GM19023 (cell line): Measurements from ENCODE around the gene PTK7.
"Not testable (repeated sequence)": the region's sequence is repeated elsewhere in the genome, so short reads cannot be mapped to it uniquely, and the experiment has no call there.

ENCODE experiments used
- ATAC-seq: cut with Tn5 transposase; IDR thresholded peaks from one replicate; pipeline ENCODE4 v1.9.1; 2021; ENCODE audit warnings: mild to moderate bottlenecking, moderate library complexity; ENCODE audit not compliant: unreplicated experiment

PTK7 gene

GRCh38 chr6:43075670-43076463 lies at the start of gene PTK7:
Gene PTK7 (plus strand): TSS chr6:43076314. CDS start chr6:43076489, 175 bp downstream.
- no peak for ATAC-seq

- no peak for ATAC-seq
Measured at GRCh38 chr6:43026365-43026764, 49.7 kb upstream of the PTK7 start.

- ATAC-seq: no peak
Measured at GRCh38 chr6:43029120-43029519, 47.0 kb upstream of the PTK7 start.

GRCh38 chr6:43032326-43032725 lies 43.8 kb upstream of the PTK7 start:
- ATAC-seq: no peak

- no peak for ATAC-seq
Measured at GRCh38 chr6:43033496-43034189, 42.5 kb upstream of the PTK7 start.

- no peak for ATAC-seq
Measured at GRCh38 chr6:43034190-43034525, 42.0 kb upstream of the PTK7 start.

GRCh38 chr6:43035495-43036194 lies 40.5 kb upstream of the PTK7 start:
- ATAC-seq: no peak

- no peak for ATAC-seq
Measured at GRCh38 chr6:43036712-43037111, 39.4 kb upstream of the PTK7 start.

- ATAC-seq: no peak
Measured at GRCh38 chr6:43037197-43037596, 38.9 kb upstream of the PTK7 start.

GRCh38 chr6:43037706-43038105 lies 38.4 kb upstream of the PTK7 start:
- no peak for ATAC-seq

DNA sequence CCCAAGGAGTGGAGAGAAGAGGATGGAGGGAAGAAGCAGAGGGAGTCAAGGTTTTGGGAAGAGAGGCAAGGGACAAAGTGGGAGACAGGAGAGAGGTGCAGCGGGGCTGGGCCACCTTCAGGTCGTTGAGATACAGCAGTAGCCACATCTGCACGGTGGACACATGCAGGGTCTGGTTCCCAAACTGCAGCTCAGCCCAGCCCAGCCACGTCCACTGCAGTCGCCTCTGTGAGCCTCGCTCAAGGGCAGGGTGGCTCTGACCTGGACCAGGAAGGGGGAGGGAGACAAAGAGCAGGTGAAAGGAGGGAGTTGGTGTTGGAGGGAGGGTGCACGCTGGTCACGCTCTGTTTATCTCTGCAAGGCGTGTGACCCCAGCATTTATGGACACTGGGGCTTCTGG lies 37.4 kb upstream of the PTK7 start:
- no peak for ATAC-seq

GRCh38 chr6:43040542-43041257 lies 35.4 kb upstream of the PTK7 start:
- ATAC-seq: no peak

DNA sequence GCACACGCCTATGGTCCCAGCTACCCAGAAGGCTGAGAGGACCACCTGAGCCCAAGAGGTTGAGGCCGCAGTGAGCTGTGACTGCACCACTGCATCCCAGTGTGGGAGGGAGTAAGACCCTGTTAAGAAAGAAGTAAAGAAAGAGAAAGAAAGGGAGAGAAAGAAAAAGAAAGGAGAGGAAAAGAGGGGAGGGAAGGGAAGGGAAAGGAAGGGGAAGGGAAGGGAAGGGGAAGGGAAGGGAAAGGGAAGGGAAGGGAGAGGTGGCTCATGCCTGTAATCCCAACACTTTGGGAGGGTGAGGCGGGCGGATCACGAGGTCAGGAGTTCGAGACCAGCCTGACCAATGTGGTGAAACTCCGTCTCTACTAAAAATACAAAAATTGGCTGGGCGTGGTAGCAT lies 34.6 kb upstream of the PTK7 start:
- ATAC-seq: not testable (repeated sequence)

GRCh38 chr6:43043310-43043709 lies 32.8 kb upstream of the PTK7 start:
- no peak for ATAC-seq

DNA sequence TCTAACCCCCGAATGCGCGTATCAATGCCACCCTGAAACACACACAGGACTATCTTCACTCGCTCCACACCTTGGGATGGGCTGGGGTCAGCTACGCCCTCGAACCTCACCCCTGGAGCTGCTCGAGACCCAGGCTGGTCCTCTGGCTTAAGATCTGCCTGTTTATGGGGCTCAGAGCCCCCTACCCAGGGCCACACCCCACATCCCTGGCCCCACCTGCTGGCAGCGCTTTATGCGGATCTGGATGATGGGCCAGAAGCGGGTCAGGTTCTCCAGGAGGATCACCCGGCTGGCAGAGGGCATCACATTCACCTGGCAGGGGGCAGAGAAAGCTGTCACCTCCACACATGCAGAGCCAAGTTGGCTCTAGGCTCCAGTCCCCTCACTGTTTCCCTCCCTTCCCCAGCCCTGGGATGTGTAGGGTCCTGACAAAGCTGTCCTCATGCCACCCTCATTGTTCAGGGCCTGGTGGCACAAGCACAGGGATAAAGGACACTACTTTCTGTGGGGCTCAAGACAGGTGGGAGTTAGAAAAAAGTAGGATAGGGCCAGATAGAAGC lies 30.7 kb upstream of the PTK7 start:
- ATAC-seq: no peak

GRCh38 chr6:43047998-43048397 lies 28.1 kb upstream of the PTK7 start:
- no peak for ATAC-seq

DNA sequence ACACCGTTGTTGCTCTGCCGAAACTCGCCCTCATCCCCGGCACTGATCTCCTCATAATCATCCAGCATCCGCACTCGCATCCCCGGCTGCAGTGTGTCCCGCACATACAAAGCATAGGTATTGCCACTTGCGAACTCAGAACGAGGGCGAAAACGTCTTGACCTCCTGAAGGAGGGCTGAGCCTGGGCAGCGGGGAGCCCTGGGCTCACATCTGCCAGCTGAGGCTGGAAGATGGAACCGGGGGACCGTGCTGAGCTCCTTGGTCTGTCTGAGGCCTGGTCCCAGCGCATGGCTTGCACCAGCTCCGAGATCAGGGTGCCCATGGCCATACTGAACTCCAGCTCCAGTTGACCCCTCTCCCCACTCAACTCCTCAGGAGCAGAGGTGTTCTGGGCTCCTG lies 25.1 kb upstream of the PTK7 start:
- ATAC-seq: no peak

- no peak for ATAC-seq
Measured at GRCh38 chr6:43052225-43052841, 23.8 kb upstream of the PTK7 start.

DNA sequence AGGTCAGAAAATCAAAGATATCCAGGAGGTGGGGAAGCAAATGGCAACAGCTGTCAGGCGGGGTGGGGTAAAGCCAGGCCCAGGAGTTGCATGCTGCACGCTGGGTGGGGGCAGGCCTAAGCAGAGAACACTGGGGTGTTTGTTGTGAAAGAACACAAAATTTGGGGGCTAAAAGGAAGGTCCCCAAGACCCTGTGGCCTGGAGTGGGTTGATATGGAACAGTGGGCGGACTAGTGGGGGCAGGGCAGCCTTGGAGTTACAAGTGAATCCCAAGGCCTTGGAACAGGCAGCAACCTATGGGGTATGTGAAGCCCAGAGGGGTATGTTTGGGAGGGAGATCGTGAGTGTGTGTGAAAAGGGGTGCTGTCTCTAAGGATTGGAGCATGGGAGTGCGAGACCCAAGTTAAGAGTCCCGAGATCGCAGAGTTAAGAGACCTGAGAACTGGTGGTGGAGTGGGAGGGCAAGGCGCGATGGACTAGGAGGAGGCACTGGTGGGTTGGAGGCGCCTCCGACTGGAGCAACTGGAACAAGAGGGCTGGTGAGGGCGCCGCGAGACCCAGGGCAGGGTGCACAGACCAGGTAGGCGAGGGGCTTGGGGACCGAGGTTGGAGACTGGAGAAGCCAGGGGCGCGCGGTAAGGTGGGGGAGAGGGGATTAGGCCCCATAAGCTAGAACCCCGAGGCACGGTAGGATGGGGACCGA lies 23.1 kb upstream of the PTK7 start:
- ATAC-seq: peak; percentile 17
